IPS-20b (cell line): Measurements from ENCODE around the gene TPO.

Source experiments
- H3K27ac ChIP-seq: one replicate; pipeline ENCODE4 v1.5.1; 2013; ENCODE audit warnings: low read length
- H3K27me3 ChIP-seq: 2 replicates; pipeline ENCODE4 v1.6.1; 2013; ENCODE audit warnings: mild to moderate bottlenecking, low read length, inconsistent platforms; ENCODE audit not compliant: insufficient read depth
- H3K36me3 ChIP-seq: 2 replicates; pipeline ENCODE4 v1.6.1; 2013; ENCODE audit warnings: low read depth, mild to moderate bottlenecking, inconsistent platforms, low read length, moderate library complexity; ENCODE audit not compliant: insufficient read depth
- H3K4me1 ChIP-seq: 2 replicates; pipeline ENCODE4 v1.6.1; 2013; ENCODE audit warnings: mild to moderate bottlenecking, control low read depth, inconsistent platforms, low read length, moderate library complexity; ENCODE audit not compliant: insufficient read depth
- H3K4me3 ChIP-seq: 2 replicates; pipeline ENCODE4 v1.5.1; 2013; ENCODE audit warnings: mild to moderate bottlenecking, low read length, inconsistent platforms
- H3K9ac ChIP-seq: 2 replicates; pipeline ENCODE4 v1.6.1; 2013; ENCODE audit warnings: low read depth, mild to moderate bottlenecking, inconsistent platforms, low read length, moderate library complexity
- H3K9me3 ChIP-seq: 2 replicates; pipeline ENCODE4 v1.6.1; 2013; ENCODE audit warnings: mild to moderate bottlenecking, low read depth, low read length, inconsistent platforms; ENCODE audit not compliant: insufficient read depth

Gene TPO

GRCh38 chr2:1497122-1497611 is 83.9 kb downstream of the TPO start:
- Histone ChIP-seq H3K9me3 (no peaks in the 10 kb centered on the region), H3K4me1 (no peaks in the 10 kb centered on the region), H3K4me3 (no peak overlapping the region), H3K27me3 (no peaks in the 10 kb centered on the region), H3K36me3 (no peaks in the 10 kb centered on the region), H3K9ac (no peak overlapping the region), H3K27ac (no peak overlapping the region)

GRCh38 chr2:1498176-1498575 is 84.9 kb downstream of the TPO start:
- no peaks in the 10 kb centered on the region for H3K27me3 ChIP-seq
- no peak overlapping the region for H3K9ac ChIP-seq
- H3K27ac ChIP-seq: no peak overlapping the region
- no peak overlapping the region for H3K4me3 ChIP-seq
- H3K9me3 ChIP-seq: no peaks in the 10 kb centered on the region
- no peaks in the 10 kb centered on the region for H3K4me1 ChIP-seq
- no peaks in the 10 kb centered on the region for H3K36me3 ChIP-seq

- Histone ChIP-seq H3K4me3 (no peak overlapping the region), H3K4me1 (no peaks in the 10 kb centered on the region), H3K36me3 (no peaks in the 10 kb centered on the region), H3K9ac (no peak overlapping the region), H3K9me3 (no peaks in the 10 kb centered on the region), H3K27me3 (no peaks in the 10 kb centered on the region), H3K27ac (no peak overlapping the region)
Measured at GRCh38 chr2:1499033-1499795, 86.0 kb downstream of the TPO start.

GRCh38 chr2:1501038-1501851 is 88.0 kb downstream of the TPO start:
- Histone ChIP-seq H3K27ac (no peak overlapping the region), H3K9ac (no peak overlapping the region), H3K36me3 (no peaks in the 10 kb centered on the region), H3K4me1 (no peaks in the 10 kb centered on the region), H3K27me3 (no peaks in the 10 kb centered on the region), H3K9me3 (no peaks in the 10 kb centered on the region), H3K4me3 (no peak overlapping the region)

- Histone ChIP-seq H3K9me3 (no peaks in the 10 kb centered on the region), H3K27ac (no peak overlapping the region), H3K4me3 (no peak overlapping the region), H3K9ac (no peak overlapping the region), H3K36me3 (no peaks in the 10 kb centered on the region), H3K27me3 (no peaks in the 10 kb centered on the region), H3K4me1 (no peaks in the 10 kb centered on the region)
Measured at GRCh38 chr2:1501991-1502390, 88.7 kb downstream of the TPO start.

- H3K4me3 ChIP-seq: no peak overlapping the region
- H3K9ac ChIP-seq: no peak overlapping the region
- no peaks in the 10 kb centered on the region for H3K9me3 ChIP-seq
- H3K4me1 ChIP-seq: no peaks in the 10 kb centered on the region
- H3K36me3 ChIP-seq: no peaks in the 10 kb centered on the region
- no peaks in the 10 kb centered on the region for H3K27me3 ChIP-seq
- no peak overlapping the region for H3K27ac ChIP-seq
Measured at GRCh38 chr2:1502891-1503304, 89.6 kb downstream of the TPO start.

- H3K27me3 ChIP-seq: no peaks in the 10 kb centered on the region
- no peaks in the 10 kb centered on the region for H3K36me3 ChIP-seq
- H3K4me1 ChIP-seq: no peaks in the 10 kb centered on the region
- no peak overlapping the region for H3K9ac ChIP-seq
- no peak overlapping the region for H3K4me3 ChIP-seq
- no peak overlapping the region for H3K27ac ChIP-seq
- no peaks in the 10 kb centered on the region for H3K9me3 ChIP-seq
Measured at GRCh38 chr2:1503471-1504310, 90.4 kb downstream of the TPO start.

GRCh38 chr2:1504311-1504750 is 91.1 kb downstream of the TPO start:
- no peak overlapping the region for H3K27ac ChIP-seq
- no peaks in the 10 kb centered on the region for H3K36me3 ChIP-seq
- H3K9me3 ChIP-seq: no peaks in the 10 kb centered on the region
- no peaks in the 10 kb centered on the region for H3K4me1 ChIP-seq
- no peak overlapping the region for H3K9ac ChIP-seq
- no peak overlapping the region for H3K4me3 ChIP-seq
- no peaks in the 10 kb centered on the region for H3K27me3 ChIP-seq

GRCh38 chr2:1505031-1505441 is 91.8 kb downstream of the TPO start:
- Histone ChIP-seq H3K27ac (no peak overlapping the region), H3K9me3 (no peaks in the 10 kb centered on the region), H3K9ac (no peak overlapping the region), H3K4me1 (no peaks in the 10 kb centered on the region), H3K27me3 (no peaks in the 10 kb centered on the region), H3K4me3 (no peak overlapping the region), H3K36me3 (no peaks in the 10 kb centered on the region)

GRCh38 chr2:1509271-1510065 is 96.2 kb downstream of the TPO start:
- H3K36me3 ChIP-seq: no peaks in the 10 kb centered on the region
- no peak overlapping the region for H3K27ac ChIP-seq
- no peaks in the 10 kb centered on the region for H3K27me3 ChIP-seq

GRCh38 chr2:1510176-1510575 is 96.9 kb downstream of the TPO start:
- no peak overlapping the region for H3K9ac ChIP-seq
- no peak overlapping the region for H3K4me3 ChIP-seq
- no peaks in the 10 kb centered on the region for H3K4me1 ChIP-seq
- H3K36me3 ChIP-seq: no peaks in the 10 kb centered on the region
- no peaks in the 10 kb centered on the region for H3K27me3 ChIP-seq
- no peaks in the 10 kb centered on the region for H3K9me3 ChIP-seq
- H3K27ac ChIP-seq: no peak overlapping the region

More at GRCh38 chr2:1509271-1510065, 96.2 kb downstream of the TPO start:
- H3K4me3 ChIP-seq: no peak overlapping the region
- H3K9ac ChIP-seq: no peak overlapping the region
- H3K9me3 ChIP-seq: no peaks in the 10 kb centered on the region
- no peaks in the 10 kb centered on the region for H3K4me1 ChIP-seq
